ENCODE measurements around the gene CDH23. TPM values are rescaled to one million over a fixed set of nuclear protein-coding genes. Genes with fewer than 3 reads are reported as not detected.

CDH23 gene
- total and polyA plus RNA-seq, 10 of the 15 experiments (the other 5 are each of a cell fraction or from before 2014, with no cell fraction given) = 0.09 to 0.40 (median 0.15) TPM; not detected in 1

DNA sequence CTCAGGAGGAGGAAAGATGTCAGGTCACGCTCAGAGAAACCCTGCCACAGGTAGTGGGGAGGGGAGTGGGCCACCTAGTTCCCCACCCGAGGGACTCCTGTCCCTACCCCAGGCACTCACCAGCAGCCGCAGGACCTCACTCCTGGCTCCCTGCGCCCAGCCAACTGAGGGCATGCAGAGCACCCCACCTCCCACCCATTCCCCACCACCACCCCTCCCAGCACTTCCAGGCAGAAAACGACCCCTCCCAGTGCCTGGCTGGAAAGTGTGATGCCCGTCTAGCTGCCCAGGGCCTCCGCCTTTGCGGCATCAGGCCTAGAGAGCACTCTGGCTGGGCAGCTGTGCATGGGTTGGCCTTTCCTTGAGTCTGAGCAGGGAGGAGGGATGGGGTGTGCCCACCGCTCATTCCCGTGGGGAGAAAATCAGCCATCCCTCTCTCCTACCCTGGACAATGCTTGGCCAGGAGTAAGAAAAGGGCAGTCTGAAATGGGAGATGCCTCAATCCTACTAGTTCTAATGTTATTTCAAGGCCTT is 321.5 kb downstream of the CDH23 start:
- RAD21 ChIA-PET (ENCODE audit: unreplicated experiment) = interaction anchor here (2.2 kb wide), 1 partner anchor 93 kb away, joined by 6 read pairs; no protein-coding TSS in a partner anchor
- WGBS (ENCODE audit: insufficient coverage, insufficient replicate concordance, low lambda C conversion rate, missing lambda C conversion rate) = 50% methylated on average over 10 of the region's 10 CpGs
- POLR2A ChIA-PET = interaction anchor here (0.6 kb wide), 1 partner anchor 1070 kb away, joined by 3 read pairs; no protein-coding TSS in a partner anchor
- no peaks in the 10 kb centered on the region for H3K36me3 ChIP-seq (ENCODE audit: control insufficient read depth in 2 of 2, insufficient read depth in 2 of 2, low read length in 1 of 2)
- FAIRE-seq = no peak
- no peaks in the 10 kb centered on the region for H3K27me3 ChIP-seq (replicated peaks in 1 of 2; ENCODE audit: control insufficient read depth in 2 of 2, insufficient read depth in 2 of 2, low read length in 1 of 2)
- no peak overlapping the region for H3K27ac ChIP-seq (ENCODE audit: control insufficient read depth, insufficient read depth)
- ATAC-seq = no peak
- H3K4me2 ChIP-seq (ENCODE audit: control insufficient read depth, insufficient read depth) = no peak overlapping the region
- no peaks in the 10 kb centered on the region for H3K79me2 ChIP-seq (ENCODE audit: control insufficient read depth, insufficient read depth, low read length)
- DNase-seq (ENCODE audit: low read depth, low spot score) = no peak
- H2AFZ ChIP-seq (ENCODE audit: control insufficient read depth, low read depth, low read length) = no peak overlapping the region
- TF ChIP-seq, protein P1, sequence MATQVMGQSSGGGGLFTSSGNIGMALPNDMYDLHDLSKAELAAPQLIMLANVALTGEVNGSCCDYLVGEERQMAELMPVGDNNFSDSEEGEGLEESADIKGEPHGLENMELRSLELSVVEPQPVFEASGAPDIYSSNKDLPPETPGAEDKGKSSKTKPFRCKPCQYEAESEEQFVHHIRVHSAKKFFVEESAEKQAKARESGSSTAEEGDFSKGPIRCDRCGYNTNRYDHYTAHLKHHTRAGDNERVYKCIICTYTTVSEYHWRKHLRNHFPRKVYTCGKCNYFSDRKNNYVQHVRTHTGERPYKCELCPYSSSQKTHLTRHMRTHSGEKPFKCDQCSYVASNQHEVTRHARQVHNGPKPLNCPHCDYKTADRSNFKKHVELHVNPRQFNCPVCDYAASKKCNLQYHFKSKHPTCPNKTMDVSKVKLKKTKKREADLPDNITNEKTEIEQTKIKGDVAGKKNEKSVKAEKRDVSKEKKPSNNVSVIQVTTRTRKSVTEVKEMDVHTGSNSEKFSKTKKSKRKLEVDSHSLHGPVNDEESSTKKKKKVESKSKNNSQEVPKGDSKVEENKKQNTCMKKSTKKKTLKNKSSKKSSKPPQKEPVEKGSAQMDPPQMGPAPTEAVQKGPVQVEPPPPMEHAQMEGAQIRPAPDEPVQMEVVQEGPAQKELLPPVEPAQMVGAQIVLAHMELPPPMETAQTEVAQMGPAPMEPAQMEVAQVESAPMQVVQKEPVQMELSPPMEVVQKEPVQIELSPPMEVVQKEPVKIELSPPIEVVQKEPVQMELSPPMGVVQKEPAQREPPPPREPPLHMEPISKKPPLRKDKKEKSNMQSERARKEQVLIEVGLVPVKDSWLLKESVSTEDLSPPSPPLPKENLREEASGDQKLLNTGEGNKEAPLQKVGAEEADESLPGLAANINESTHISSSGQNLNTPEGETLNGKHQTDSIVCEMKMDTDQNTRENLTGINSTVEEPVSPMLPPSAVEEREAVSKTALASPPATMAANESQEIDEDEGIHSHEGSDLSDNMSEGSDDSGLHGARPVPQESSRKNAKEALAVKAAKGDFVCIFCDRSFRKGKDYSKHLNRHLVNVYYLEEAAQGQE (IDR thresholded peaks at IDR 0.05; ENCODE audit: low read depth, low read length) = no peak
- TF ChIP-seq, protein P2, sequence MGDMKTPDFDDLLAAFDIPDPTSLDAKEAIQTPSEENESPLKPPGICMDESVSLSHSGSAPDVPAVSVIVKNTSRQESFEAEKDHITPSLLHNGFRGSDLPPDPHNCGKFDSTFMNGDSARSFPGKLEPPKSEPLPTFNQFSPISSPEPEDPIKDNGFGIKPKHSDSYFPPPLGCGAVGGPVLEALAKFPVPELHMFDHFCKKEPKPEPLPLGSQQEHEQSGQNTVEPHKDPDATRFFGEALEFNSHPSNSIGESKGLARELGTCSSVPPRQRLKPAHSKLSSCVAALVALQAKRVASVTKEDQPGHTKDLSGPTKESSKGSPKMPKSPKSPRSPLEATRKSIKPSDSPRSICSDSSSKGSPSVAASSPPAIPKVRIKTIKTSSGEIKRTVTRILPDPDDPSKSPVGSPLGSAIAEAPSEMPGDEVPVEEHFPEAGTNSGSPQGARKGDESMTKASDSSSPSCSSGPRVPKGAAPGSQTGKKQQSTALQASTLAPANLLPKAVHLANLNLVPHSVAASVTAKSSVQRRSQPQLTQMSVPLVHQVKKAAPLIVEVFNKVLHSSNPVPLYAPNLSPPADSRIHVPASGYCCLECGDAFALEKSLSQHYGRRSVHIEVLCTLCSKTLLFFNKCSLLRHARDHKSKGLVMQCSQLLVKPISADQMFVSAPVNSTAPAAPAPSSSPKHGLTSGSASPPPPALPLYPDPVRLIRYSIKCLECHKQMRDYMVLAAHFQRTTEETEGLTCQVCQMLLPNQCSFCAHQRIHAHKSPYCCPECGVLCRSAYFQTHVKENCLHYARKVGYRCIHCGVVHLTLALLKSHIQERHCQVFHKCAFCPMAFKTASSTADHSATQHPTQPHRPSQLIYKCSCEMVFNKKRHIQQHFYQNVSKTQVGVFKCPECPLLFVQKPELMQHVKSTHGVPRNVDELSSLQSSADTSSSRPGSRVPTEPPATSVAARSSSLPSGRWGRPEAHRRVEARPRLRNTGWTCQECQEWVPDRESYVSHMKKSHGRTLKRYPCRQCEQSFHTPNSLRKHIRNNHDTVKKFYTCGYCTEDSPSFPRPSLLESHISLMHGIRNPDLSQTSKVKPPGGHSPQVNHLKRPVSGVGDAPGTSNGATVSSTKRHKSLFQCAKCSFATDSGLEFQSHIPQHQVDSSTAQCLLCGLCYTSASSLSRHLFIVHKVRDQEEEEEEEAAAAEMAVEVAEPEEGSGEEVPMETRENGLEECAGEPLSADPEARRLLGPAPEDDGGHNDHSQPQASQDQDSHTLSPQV (IDR thresholded peaks at IDR 0.05) = no peak
- TF ChIP-seq, protein P3, sequence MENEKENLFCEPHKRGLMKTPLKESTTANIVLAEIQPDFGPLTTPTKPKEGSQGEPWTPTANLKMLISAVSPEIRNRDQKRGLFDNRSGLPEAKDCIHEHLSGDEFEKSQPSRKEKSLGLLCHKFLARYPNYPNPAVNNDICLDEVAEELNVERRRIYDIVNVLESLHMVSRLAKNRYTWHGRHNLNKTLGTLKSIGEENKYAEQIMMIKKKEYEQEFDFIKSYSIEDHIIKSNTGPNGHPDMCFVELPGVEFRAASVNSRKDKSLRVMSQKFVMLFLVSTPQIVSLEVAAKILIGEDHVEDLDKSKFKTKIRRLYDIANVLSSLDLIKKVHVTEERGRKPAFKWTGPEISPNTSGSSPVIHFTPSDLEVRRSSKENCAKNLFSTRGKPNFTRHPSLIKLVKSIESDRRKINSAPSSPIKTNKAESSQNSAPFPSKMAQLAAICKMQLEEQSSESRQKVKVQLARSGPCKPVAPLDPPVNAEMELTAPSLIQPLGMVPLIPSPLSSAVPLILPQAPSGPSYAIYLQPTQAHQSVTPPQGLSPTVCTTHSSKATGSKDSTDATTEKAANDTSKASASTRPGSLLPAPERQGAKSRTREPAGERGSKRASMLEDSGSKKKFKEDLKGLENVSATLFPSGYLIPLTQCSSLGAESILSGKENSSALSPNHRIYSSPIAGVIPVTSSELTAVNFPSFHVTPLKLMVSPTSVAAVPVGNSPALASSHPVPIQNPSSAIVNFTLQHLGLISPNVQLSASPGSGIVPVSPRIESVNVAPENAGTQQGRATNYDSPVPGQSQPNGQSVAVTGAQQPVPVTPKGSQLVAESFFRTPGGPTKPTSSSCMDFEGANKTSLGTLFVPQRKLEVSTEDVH (IDR thresholded peaks at IDR 0.05; ENCODE audit: low read depth, partially characterized antibody) = no peak
- no peak for TF ChIP-seq SMARCA5 (IDR thresholded peaks at IDR 0.05)
- TF ChIP-seq POLR2AphosphoS2 (IDR thresholded peaks at IDR 0.05; ENCODE audit: low read depth, low read length) = no peak
- no peak for TF ChIP-seq ZNF622 (IDR thresholded peaks at IDR 0.05)
- H3K4me1 ChIP-seq (ENCODE audit: control insufficient read depth, insufficient read depth, low read length) = peaks cover 18% of the 10 kb centered on the region
- in situ Hi-C loops (cut with MboI) (no loop called here), intact Hi-C loops (cut with micrococcal nuclease; ENCODE audit: unreplicated experiment) (no loop called here)
- no peak overlapping the region for H3K9ac ChIP-seq (ENCODE audit: control insufficient read depth, insufficient read depth, low read length)
- CTCF ChIA-PET = interaction anchor here (1.4 to 2.5 kb wide), 3 partner anchors 12 to 21 kb away, joined by 3 to 8 read pairs (median 4); no protein-coding TSS in a partner anchor
- H3K9me3 ChIP-seq (replicated peaks; ENCODE audit: control insufficient read depth, insufficient read depth, low read length) = no peaks in the 10 kb centered on the region
- no peak overlapping the region for H3K4me3 ChIP-seq
- H4K20me1 ChIP-seq (ENCODE audit: control insufficient read depth, insufficient read depth) = no peaks in the 10 kb centered on the region
- SMC1A ChIA-PET (ENCODE audit: uncharacterized antibody, unreplicated experiment) = no interaction called here
- BruUV-seq (replicated peaks) = no TSS peak

Measured in GM12878 (cell line).